ENCODE data around the gene PRKCB. TPM values are rescaled to one million over a fixed set of nuclear protein-coding genes. Genes with fewer than 3 reads are reported as not detected.

The PRKCB gene
- total RNA-seq, 1 donor from 2014 or later: 0.69 TPM

GRCh38 chr16:23987443-23987842, 151.7 kb downstream of the PRKCB start:
- no peak overlapping the region for H3K27ac Mint-ChIP-seq (ENCODE audit: unreplicated experiment)
- H3K4me3 Mint-ChIP-seq (ENCODE audit: unreplicated experiment): no peak overlapping the region
- DNase-seq: no peak
- H3K27me3 Mint-ChIP-seq (ENCODE audit: unreplicated experiment): peaks cover 5% of the 10 kb centered on the region
- no peaks in the 10 kb centered on the region for H3K36me3 Mint-ChIP-seq (ENCODE audit: unreplicated experiment)
- H3K4me1 Mint-ChIP-seq (ENCODE audit: low read depth, unreplicated experiment): no peaks in the 10 kb centered on the region
- no peaks in the 10 kb centered on the region for H3K9me3 Mint-ChIP-seq (ENCODE audit: unreplicated experiment)
- TF ChIP-seq, protein P1, sequence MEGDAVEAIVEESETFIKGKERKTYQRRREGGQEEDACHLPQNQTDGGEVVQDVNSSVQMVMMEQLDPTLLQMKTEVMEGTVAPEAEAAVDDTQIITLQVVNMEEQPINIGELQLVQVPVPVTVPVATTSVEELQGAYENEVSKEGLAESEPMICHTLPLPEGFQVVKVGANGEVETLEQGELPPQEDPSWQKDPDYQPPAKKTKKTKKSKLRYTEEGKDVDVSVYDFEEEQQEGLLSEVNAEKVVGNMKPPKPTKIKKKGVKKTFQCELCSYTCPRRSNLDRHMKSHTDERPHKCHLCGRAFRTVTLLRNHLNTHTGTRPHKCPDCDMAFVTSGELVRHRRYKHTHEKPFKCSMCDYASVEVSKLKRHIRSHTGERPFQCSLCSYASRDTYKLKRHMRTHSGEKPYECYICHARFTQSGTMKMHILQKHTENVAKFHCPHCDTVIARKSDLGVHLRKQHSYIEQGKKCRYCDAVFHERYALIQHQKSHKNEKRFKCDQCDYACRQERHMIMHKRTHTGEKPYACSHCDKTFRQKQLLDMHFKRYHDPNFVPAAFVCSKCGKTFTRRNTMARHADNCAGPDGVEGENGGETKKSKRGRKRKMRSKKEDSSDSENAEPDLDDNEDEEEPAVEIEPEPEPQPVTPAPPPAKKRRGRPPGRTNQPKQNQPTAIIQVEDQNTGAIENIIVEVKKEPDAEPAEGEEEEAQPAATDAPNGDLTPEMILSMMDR (IDR thresholded peaks at IDR 0.05; ENCODE audit: partially characterized antibody, unreplicated experiment): no peak

- H3K4me3 Mint-ChIP-seq (ENCODE audit: unreplicated experiment): no peak overlapping the region
- no peaks in the 10 kb centered on the region for H3K9me3 Mint-ChIP-seq (ENCODE audit: unreplicated experiment)
- H3K27ac Mint-ChIP-seq (ENCODE audit: unreplicated experiment): no peak overlapping the region
- no peaks in the 10 kb centered on the region for H3K4me1 Mint-ChIP-seq (ENCODE audit: low read depth, unreplicated experiment)
- TF ChIP-seq, protein P1 (IDR thresholded peaks at IDR 0.05; ENCODE audit: partially characterized antibody, unreplicated experiment): no peak
- H3K36me3 Mint-ChIP-seq (ENCODE audit: unreplicated experiment): no peaks in the 10 kb centered on the region
- H3K27me3 Mint-ChIP-seq (ENCODE audit: unreplicated experiment): peaks cover 4% of the 10 kb centered on the region
- no peak for DNase-seq
These were observed 154.7 kb downstream of the PRKCB start for GRCh38 chr16:23990507-23990906.

DNA sequence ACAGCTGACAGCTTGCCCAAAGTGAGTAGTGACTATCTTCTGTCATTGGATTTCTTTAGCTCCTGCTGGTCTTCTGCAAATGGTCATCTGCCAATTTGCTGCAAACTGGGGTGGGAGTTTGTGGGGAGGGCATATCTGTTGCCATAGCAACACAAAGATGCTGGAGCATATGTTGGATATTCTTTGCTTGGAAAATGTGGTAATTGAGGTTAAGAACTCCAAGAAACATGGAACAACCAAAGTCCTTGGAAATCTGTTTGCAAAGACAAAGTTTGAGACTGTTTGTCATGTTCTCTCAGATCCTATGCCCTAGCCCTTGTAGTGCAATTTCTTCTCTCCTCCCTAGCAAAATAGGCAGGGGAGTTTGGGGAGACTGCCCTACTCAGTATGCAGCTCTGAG, 155.3 kb downstream of the PRKCB start:
- H3K27me3 Mint-ChIP-seq (ENCODE audit: unreplicated experiment): peaks cover 4% of the 10 kb centered on the region
- no peak for DNase-seq
- TF ChIP-seq, protein P1 (IDR thresholded peaks at IDR 0.05; ENCODE audit: partially characterized antibody, unreplicated experiment): no peak
- H3K9me3 Mint-ChIP-seq (ENCODE audit: unreplicated experiment): no peaks in the 10 kb centered on the region
- H3K4me1 Mint-ChIP-seq (ENCODE audit: low read depth, unreplicated experiment): no peaks in the 10 kb centered on the region
- H3K27ac Mint-ChIP-seq (ENCODE audit: unreplicated experiment): no peak overlapping the region
- H3K36me3 Mint-ChIP-seq (ENCODE audit: unreplicated experiment): no peaks in the 10 kb centered on the region
- H3K4me3 Mint-ChIP-seq (ENCODE audit: unreplicated experiment): no peak overlapping the region

DNA sequence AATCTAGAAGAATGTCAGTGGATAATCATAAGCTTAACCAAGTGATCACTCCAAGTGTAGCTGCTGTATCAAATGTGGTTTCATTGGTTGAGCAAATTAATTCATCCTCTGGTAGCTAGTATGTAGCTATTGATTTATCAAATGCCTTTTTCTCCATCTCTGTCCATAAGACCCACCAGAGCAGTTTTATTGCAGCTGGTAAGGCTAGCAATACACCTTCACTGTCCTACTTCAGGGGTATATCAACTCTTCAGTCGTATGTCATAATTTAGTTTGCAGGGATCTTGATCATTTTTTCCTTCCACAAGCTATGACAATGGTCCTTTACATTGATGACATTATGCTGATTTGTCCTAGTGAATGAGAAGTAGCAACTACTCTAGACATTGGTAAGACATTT, 158.8 kb downstream of the PRKCB start:
- Mint-ChIP-seq H3K9me3 (ENCODE audit: unreplicated experiment) (peaks cover 2% of the 10 kb centered on the region), H3K4me3 (ENCODE audit: unreplicated experiment) (no peak overlapping the region), H3K27ac (ENCODE audit: unreplicated experiment) (no peak overlapping the region), H3K27me3 (ENCODE audit: unreplicated experiment) (peaks cover 4% of the 10 kb centered on the region), H3K36me3 (ENCODE audit: unreplicated experiment) (no peaks in the 10 kb centered on the region), H3K4me1 (ENCODE audit: low read depth, unreplicated experiment) (no peaks in the 10 kb centered on the region)
- TF ChIP-seq, protein P1 (IDR thresholded peaks at IDR 0.05; ENCODE audit: partially characterized antibody, unreplicated experiment): no peak
- no peak for DNase-seq

DNA sequence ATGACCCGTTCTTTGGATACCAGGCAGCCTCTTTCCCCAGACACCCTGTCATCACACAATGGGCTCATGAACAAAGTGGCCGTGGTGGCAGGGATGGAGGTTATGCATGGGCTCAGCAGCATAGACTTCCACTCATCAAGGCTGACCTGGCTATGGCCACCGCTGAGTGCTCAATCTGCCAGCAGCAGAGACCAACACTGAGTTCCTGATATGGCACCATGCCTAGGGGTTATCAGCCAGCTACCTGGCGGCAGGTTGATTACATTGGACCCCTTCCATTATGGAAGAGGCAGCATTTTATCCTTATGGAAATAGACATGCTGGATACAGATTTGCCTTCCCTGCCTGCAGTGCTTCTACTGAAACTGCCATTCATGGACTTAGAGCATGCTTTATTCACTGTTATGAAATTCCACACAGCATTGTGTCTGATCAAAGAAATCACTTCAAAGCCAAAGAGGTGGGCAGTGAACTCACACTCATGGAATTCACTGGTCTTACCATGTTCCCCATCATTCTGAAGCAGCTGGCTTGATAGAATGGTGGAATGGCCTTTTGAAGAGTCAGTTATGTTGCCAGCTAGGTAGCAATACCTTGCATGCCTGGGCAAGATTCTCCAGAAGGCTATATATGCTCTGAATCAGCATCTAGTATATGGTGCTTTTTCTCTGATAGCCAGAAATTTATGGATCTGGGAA, 160.6 kb downstream of the PRKCB start:
- no peak overlapping the region for H3K4me3 Mint-ChIP-seq (ENCODE audit: unreplicated experiment)
- H3K27me3 Mint-ChIP-seq (ENCODE audit: unreplicated experiment): no peaks in the 10 kb centered on the region
- no peak overlapping the region for H3K27ac Mint-ChIP-seq (ENCODE audit: unreplicated experiment)
- DNase-seq: no peak
- peaks cover 2% of the 10 kb centered on the region for H3K9me3 Mint-ChIP-seq (ENCODE audit: unreplicated experiment)
- TF ChIP-seq, protein P1 (IDR thresholded peaks at IDR 0.05; ENCODE audit: partially characterized antibody, unreplicated experiment): no peak
- no peaks in the 10 kb centered on the region for H3K4me1 Mint-ChIP-seq (ENCODE audit: low read depth, unreplicated experiment)
- no peaks in the 10 kb centered on the region for H3K36me3 Mint-ChIP-seq (ENCODE audit: unreplicated experiment)
